H1 (cell line): ENCODE data around the gene NUAK1. TPM values are rescaled to one million over a fixed set of nuclear protein-coding genes. Genes with fewer than 3 reads are reported as not detected.

ENCODE experiments used
- CTCF ChIA-PET: fragments of 300-600 bp; sonication (Branson Sonifier 250); formaldehyde crosslinking; loops from one replicate; lab custom pipeline; 2021; ENCODE audit not compliant: partially characterized antibody; lab: Charles Lee
- POLR2A ChIA-PET: fragments of 300-600 bp; sonication (Branson Sonifier 250); formaldehyde crosslinking; loops from one replicate; lab custom pipeline; 2021; ENCODE audit warnings: inconsistent platforms; ENCODE audit not compliant: partially characterized antibody; lab: Charles Lee
- DNase-seq, 2 experiments: peaks; one replicate each; pipeline versions ENCODE4 v3.0.0 to v3.0.0-alpha.2; 2010 to 2022; ENCODE audit warnings: low spot score in 2 of 2, low read depth in 1 of 2, mixed read lengths in 1 of 2
- FAIRE-seq: peaks from 2 replicates; lab custom pipeline; 2011; peaks lifted over from hg19 to GRCh38; lab: Jason Lieb, UNC
- H2AFZ ChIP-seq: 2 replicates; pipeline ENCODE4 v1.8.1; 2012; ENCODE audit warnings: low read length, inconsistent platforms
- H2AK5ac ChIP-seq: 2 replicates; pipeline ENCODE4 v1.6.1; 2013; ENCODE audit warnings: low read depth, low read length
- H2BK120ac ChIP-seq: replicated peaks from 2 replicates; pipeline ENCODE3; 2013; ENCODE audit warnings: low read depth, low read length, inconsistent platforms
- H2BK12ac ChIP-seq: 2 replicates; pipeline ENCODE4 v1.6.1; 2013; ENCODE audit warnings: low read depth, low read length
- H2BK15ac ChIP-seq: 2 replicates; pipeline ENCODE4 v1.6.1; 2013; ENCODE audit warnings: low read length
- H2BK20ac ChIP-seq: 2 replicates; pipeline ENCODE4 v1.6.1; 2013; ENCODE audit warnings: low read length
- H2BK5ac ChIP-seq: 2 replicates; pipeline ENCODE4 v1.6.1; 2013; ENCODE audit warnings: low read depth, low read length
- H3K14ac ChIP-seq: 2 replicates; pipeline ENCODE4 v1.6.1; 2013; ENCODE audit warnings: inconsistent platforms; ENCODE audit not compliant: insufficient read length
- H3K18ac ChIP-seq: 2 replicates; pipeline ENCODE4 v1.6.1; 2013; ENCODE audit warnings: low read length; ENCODE audit errors: extremely low read depth
- H3K23ac ChIP-seq: 2 replicates; pipeline ENCODE4 v1.6.1; 2013; ENCODE audit warnings: inconsistent platforms; ENCODE audit not compliant: insufficient read length
- H3K23me2 ChIP-seq: 2 replicates; pipeline ENCODE4 v1.6.1; 2013; ENCODE audit warnings: low read depth, low read length
- H3K27ac ChIP-seq: 2 replicates; pipeline ENCODE4 v1.6.1; 2011; ENCODE audit warnings: low read depth, low read length, inconsistent platforms
- H3K27me3 ChIP-seq, 4 experiments: replicated peaks in 1 of 4; 1 replicate in 1 of 4; 2 replicates in 3 of 4; pipeline versions ENCODE4 v1.6.1 to v1.8.1; 2011 to 2013; ENCODE audit warnings: low read length in 3 of 4, mild to moderate bottlenecking in 3 of 4, inconsistent platforms in 2 of 4, mixed read lengths in 2 of 4, moderate library complexity in 1 of 4; ENCODE audit not compliant: control insufficient read depth in 3 of 4, insufficient read depth in 3 of 4; ENCODE audit errors: extremely low read depth in 1 of 4
- H3K36me3 ChIP-seq, 4 experiments: 2 replicates each; pipeline versions ENCODE4 v1.6.1 to v1.8.1; 2011 to 2013; ENCODE audit warnings: mild to moderate bottlenecking in 4 of 4, low read length in 3 of 4, moderate library complexity in 2 of 4, control low read depth in 1 of 4, inconsistent platforms in 1 of 4; ENCODE audit not compliant: insufficient read depth in 4 of 4, control insufficient read depth in 2 of 4
- H3K4ac ChIP-seq: replicated peaks from 2 replicates; pipeline ENCODE3; 2013; ENCODE audit warnings: low read length, low read depth, mixed read lengths, inconsistent platforms; ENCODE audit not compliant: insufficient read length
- H3K4me1 ChIP-seq, 4 experiments: replicated peaks in 1 of 4; 1 replicate in 1 of 4; 2 replicates in 3 of 4; pipeline versions ENCODE4 v1.6.1 to v1.8.1; 2011 to 2013; ENCODE audit warnings: low read length in 3 of 4, inconsistent platforms in 2 of 4, mixed read lengths in 1 of 4; ENCODE audit not compliant: insufficient read depth in 4 of 4, control insufficient read depth in 3 of 4
- H3K4me2 ChIP-seq, 2 experiments: 2 replicates each; pipeline versions ENCODE4 v1.6.1 to v1.8.1; 2011 to 2013; ENCODE audit warnings: low read depth in 2 of 2, low read length in 2 of 2, control low read depth in 1 of 2, inconsistent platforms in 1 of 2, mild to moderate bottlenecking in 1 of 2; ENCODE audit not compliant: insufficient read depth in 1 of 2
- H3K4me3 ChIP-seq, 4 experiments: fragments of 200-600, 300-600 bp in 1 of 4; sonication (generic), shearing (Covaris generic), sonication (Bioruptor Twin) in 1 of 4; 2 replicates each; pipeline versions ENCODE4 v1.5.1 to v1.8.1; 2011 to 2016; ENCODE audit warnings: low read length in 4 of 4, low read depth in 3 of 4, control low read depth in 2 of 4, inconsistent platforms in 2 of 4, mild to moderate bottlenecking in 2 of 4, mixed read lengths in 1 of 4, moderate library complexity in 1 of 4; ENCODE audit not compliant: insufficient read depth in 2 of 4; ENCODE audit errors: extremely low read depth in 1 of 4
- H3K56ac ChIP-seq: replicated peaks from 2 replicates; pipeline ENCODE3; 2013; ENCODE audit warnings: low read depth, mild to moderate bottlenecking, mixed read lengths, low read length, inconsistent platforms; ENCODE audit not compliant: insufficient read length
- H3K79me1 ChIP-seq: 2 replicates; pipeline ENCODE4 v1.6.1; 2013; ENCODE audit warnings: low read depth, low read length, control low read depth
- H3K79me2 ChIP-seq, 2 experiments: 2 replicates each; pipeline versions ENCODE4 v1.6.1 to v1.8.1; 2012 to 2013; ENCODE audit warnings: low read length in 2 of 2, mild to moderate bottlenecking in 2 of 2, inconsistent platforms in 1 of 2; ENCODE audit not compliant: insufficient read depth in 2 of 2, control insufficient read depth in 1 of 2
- H3K9ac ChIP-seq, 4 experiments: replicated peaks in 1 of 4; 1 replicate in 1 of 4; 2 replicates in 3 of 4; pipeline versions ENCODE4 v1.6.1 to v1.8.1; 2011 to 2013; ENCODE audit warnings: low read depth in 3 of 4, low read length in 3 of 4, control low read depth in 2 of 4, mild to moderate bottlenecking in 2 of 4, moderate library complexity in 2 of 4, inconsistent platforms in 1 of 4; ENCODE audit errors: extremely low read depth in 1 of 4
- H3K9me3 ChIP-seq, 2 experiments: 2 replicates each; pipeline versions ENCODE4 v1.6.1 to v1.8.1; 2012 to 2013; ENCODE audit warnings: mild to moderate bottlenecking in 2 of 2, moderate library complexity in 2 of 2, control low read depth in 1 of 2, inconsistent platforms in 1 of 2, low read depth in 1 of 2, low read length in 1 of 2, mixed read lengths in 1 of 2; ENCODE audit not compliant: insufficient read depth in 2 of 2
- H4K20me1 ChIP-seq, 2 experiments: replicated peaks in 1 of 2; 2 replicates each; pipeline versions ENCODE3 to v1.8.1; 2011 to 2013; ENCODE audit warnings: inconsistent platforms in 2 of 2, low read length in 2 of 2, mild to moderate bottlenecking in 1 of 2; ENCODE audit not compliant: insufficient read depth in 2 of 2, control insufficient read depth in 1 of 2
- H4K5ac ChIP-seq: 2 replicates; pipeline ENCODE4 v1.6.1; 2013; ENCODE audit warnings: low read length, low read depth, mixed read lengths, inconsistent platforms; ENCODE audit not compliant: insufficient read length
- H4K8ac ChIP-seq: 2 replicates; pipeline ENCODE4 v1.8.0; 2013; ENCODE audit warnings: mild to moderate bottlenecking, moderate library complexity, low read length, inconsistent platforms; ENCODE audit not compliant: insufficient read depth; ENCODE audit errors: extremely low read depth
- H4K91ac ChIP-seq: replicated peaks from 2 replicates; pipeline ENCODE3; 2013; ENCODE audit warnings: low read length, mixed read lengths, inconsistent platforms; ENCODE audit not compliant: insufficient read length
- ASH2L ChIP-seq: fragments of 200-600, 300-600 bp; sonication (generic); IDR thresholded peaks from one replicate; pipeline ENCODE4 v1.7.1; 2017; ENCODE audit warnings: low read length
- ATF3 ChIP-seq: IDR thresholded peaks from 2 replicates; pipeline ENCODE4 v1.6.1; 2011; ENCODE audit warnings: low read depth, mild to moderate bottlenecking, low read length; ENCODE audit not compliant: insufficient read depth
- BACH1 ChIP-seq: IDR thresholded peaks from 2 replicates; pipeline ENCODE4 v1.6.1; 2012; ENCODE audit warnings: low read length, improper control_type of control experiment
- BCL11A ChIP-seq, 2 experiments: IDR thresholded peaks; one replicate each; pipeline ENCODE4 v1.6.1; 2011; ENCODE audit warnings: low read depth in 2 of 2, low read length in 2 of 2, mild to moderate bottlenecking in 2 of 2
- E2F6 ChIP-seq: IDR thresholded peaks from 2 replicates; pipeline ENCODE4 v1.6.1; 2012; ENCODE audit warnings: inconsistent platforms
- KDM5A ChIP-seq: fragments of 200-600 bp; IDR thresholded peaks from 2 replicates; pipeline ENCODE4 v1.7.1; 2012; ENCODE audit warnings: mild to moderate bottlenecking, low read length, inconsistent platforms, mixed read lengths
- SAP30 ChIP-seq: fragments of 300-600 bp; sonication (generic); IDR thresholded peaks from 2 replicates; pipeline ENCODE4 v1.7.1; 2012; ENCODE audit warnings: low read length, moderate library complexity, mild to moderate bottlenecking, inconsistent platforms; ENCODE audit not compliant: insufficient read depth, insufficient replicate concordance
- SIN3A ChIP-seq, 2 experiments: IDR thresholded peaks in 1 of 2; conservative IDR thresholded peaks in 1 of 2; 2 replicates each; pipeline ENCODE4 v1.6.1; 2011 to 2012; ENCODE audit warnings: low read length in 2 of 2, improper control_type of control experiment in 1 of 2, low read depth in 1 of 2, mild to moderate bottlenecking in 1 of 2
- SUZ12 ChIP-seq: fragments of 200-600 bp; sonication (generic); IDR thresholded peaks from 2 replicates; pipeline ENCODE4 v1.6.1; 2012; ENCODE audit warnings: mild to moderate bottlenecking, inconsistent platforms, low read length, moderate library complexity, mixed read lengths
- YY1 ChIP-seq: IDR thresholded peaks from 2 replicates; pipeline ENCODE4 v1.6.1; 2011; ENCODE audit warnings: low read depth, mild to moderate bottlenecking, low read length
- WGBS, 2 experiments: shearing (Covaris generic) in 1 of 2; methylation state at CpG; one replicate each; pipeline versions ENCODE4 v1.1.6 to v1.1.7; 2013 to 2015; ENCODE audit warnings: low lambda C conversion rate in 2 of 2, mixed read lengths in 2 of 2, inconsistent platforms in 1 of 2, low coverage in 1 of 2, missing lambda C conversion rate in 1 of 2; ENCODE audit not compliant: insufficient replicate concordance in 2 of 2, insufficient coverage in 1 of 2, insufficient read length in 1 of 2; ENCODE audit errors: extremely low coverage in 1 of 2, missing lambda C conversion rate in 1 of 2; 5-methylcytosine and 5-hydroxymethylcytosine counted together
- polyA plus RNA-seq, 7 experiments: library from polyadenylated mRNA; depleted of rRNA in 3 of 7; stranded (reverse) in 5 of 7; unstranded in 2 of 7; fragments of >200 nt in 5 of 7; fragments of 200-250 nt in 2 of 7; gene quantifications; 1 replicate in 5 of 7; 2 replicates in 1 of 7; 4 replicates in 1 of 7; pipeline versions ENCODE4 v1.2.1 to v1.2.3, GENCODE V29; 2011 to 2013; ENCODE audit warnings: missing spikeins in 2 of 7, mixed read lengths in 2 of 7
- total RNA-seq: library from RNA; stranded (reverse); fragmentation: NEBNext Ultra II Directional; extraction: Animal tissue kit (Norgen Biotek cat#: 25700); gene quantifications from 2 replicates; pipeline ENCODE4 v1.2.1, GENCODE V29; 2021
- TF ChIP-seq, protein P1 (sequence below): IDR thresholded peaks from 2 replicates; pipeline ENCODE4 v1.6.1; 2011; ENCODE audit warnings: low read length, improper control_type of control experiment

The NUAK1 gene
- total and polyA plus RNA-seq, 2 of the 8 experiments (the other 6 are each of a cell fraction or from before 2014, with no cell fraction given) = 6.7 to 18.2 TPM

GRCh38 chr12:106097011-106097410 is 41.7 kb downstream of the NUAK1 start:
- Histone ChIP-seq H3K4ac (no peak overlapping the region), H3K18ac (no peak overlapping the region), H3K23me2 (no peaks in the 10 kb centered on the region), H2AFZ (no peak overlapping the region), H4K91ac (no peak overlapping the region), H4K8ac (no peak overlapping the region), H3K23ac (no peak overlapping the region), H3K27me3 (no peaks in the 10 kb centered on the region), H3K79me1 (no peaks in the 10 kb centered on the region; the same call in 1 of the 2 replicates), H4K5ac (no peak overlapping the region), H3K56ac (no peak overlapping the region), H2AK5ac (no peak overlapping the region), H3K27ac (no peak overlapping the region; the same call in 1 of the 2 replicates), H2BK20ac (no peak overlapping the region), H2BK12ac (no peak overlapping the region), H3K4me3 (no peak overlapping the region), H2BK15ac (no peak overlapping the region), H2BK5ac (no peak overlapping the region), H4K20me1 (no peaks in the 10 kb centered on the region), H3K4me2 (no peak overlapping the region), H3K9ac (no peak overlapping the region), H3K14ac (no peak overlapping the region), H2BK120ac (no peak overlapping the region), H3K79me2 (peaks cover 0 to 21% of the 10 kb centered on the region in 2 experiments; a peak in 1 of 4 replicates), H3K4me1 (peaks cover 8 to 16% (median 14%) of the 10 kb centered on the region in 4 experiments), H3K36me3 (peaks cover 0 to 7% (median 2%) of the 10 kb centered on the region in 4 experiments; a peak in 4 of 8 replicates), H3K9me3 (no peaks in the 10 kb centered on the region)
- no peak for DNase-seq
- CTCF ChIA-PET = interaction anchor here (0.8 to 1.7 kb wide), 4 partner anchors 10 to 42 kb away, joined by 3 to 4 read pairs (median 4); partner anchors contain the start of gene NUAK1
- WGBS, 2 experiments = 85% methylated on average over 2 of the region's 2 CpGs; no CpG with 5 or more reads in 1 of the 2 experiments
- POLR2A ChIA-PET = interaction anchor here (1.0 kb wide), 1 partner anchor 9 kb away, joined by 3 read pairs; no protein-coding TSS in a partner anchor
- FAIRE-seq = no peak
- TF ChIP-seq ASH2L (no peak), SUZ12 (no peak), SAP30 (no peak), ATF3 (no peak), SIN3A (conservative IDR thresholded peaks at IDR 0.05 in 1 of 2, IDR thresholded peaks at IDR 0.05 in 1 of 2; ENCODE audit: low read depth in 1 of 2, low read length in 2 of 2) (no peak), E2F6 (no peak), BCL11A (IDR thresholded peaks at IDR 0.05; ENCODE audit: low read depth in 2 of 2, low read length in 2 of 2) (no peak), YY1 (no peak), BACH1 (no peak), KDM5A (no peak)
- TF ChIP-seq, protein P1, sequence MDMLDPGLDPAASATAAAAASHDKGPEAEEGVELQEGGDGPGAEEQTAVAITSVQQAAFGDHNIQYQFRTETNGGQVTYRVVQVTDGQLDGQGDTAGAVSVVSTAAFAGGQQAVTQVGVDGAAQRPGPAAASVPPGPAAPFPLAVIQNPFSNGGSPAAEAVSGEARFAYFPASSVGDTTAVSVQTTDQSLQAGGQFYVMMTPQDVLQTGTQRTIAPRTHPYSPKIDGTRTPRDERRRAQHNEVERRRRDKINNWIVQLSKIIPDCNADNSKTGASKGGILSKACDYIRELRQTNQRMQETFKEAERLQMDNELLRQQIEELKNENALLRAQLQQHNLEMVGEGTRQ = no peak
